COLO829 (cell line): Measurements from ENCODE around the gene MS4A5.
"Not testable (repeated sequence)": the region's sequence is repeated elsewhere in the genome, so short reads cannot be mapped to it uniquely, and the experiment has no call there.

Experiments used
- DNase-seq: peaks from one replicate; pipeline ENCODE4 v3.0.0; 2012; ENCODE audit warnings: low spot score

MS4A5 gene, protein sequence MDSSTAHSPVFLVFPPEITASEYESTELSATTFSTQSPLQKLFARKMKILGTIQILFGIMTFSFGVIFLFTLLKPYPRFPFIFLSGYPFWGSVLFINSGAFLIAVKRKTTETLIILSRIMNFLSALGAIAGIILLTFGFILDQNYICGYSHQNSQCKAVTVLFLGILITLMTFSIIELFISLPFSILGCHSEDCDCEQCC

DNA sequence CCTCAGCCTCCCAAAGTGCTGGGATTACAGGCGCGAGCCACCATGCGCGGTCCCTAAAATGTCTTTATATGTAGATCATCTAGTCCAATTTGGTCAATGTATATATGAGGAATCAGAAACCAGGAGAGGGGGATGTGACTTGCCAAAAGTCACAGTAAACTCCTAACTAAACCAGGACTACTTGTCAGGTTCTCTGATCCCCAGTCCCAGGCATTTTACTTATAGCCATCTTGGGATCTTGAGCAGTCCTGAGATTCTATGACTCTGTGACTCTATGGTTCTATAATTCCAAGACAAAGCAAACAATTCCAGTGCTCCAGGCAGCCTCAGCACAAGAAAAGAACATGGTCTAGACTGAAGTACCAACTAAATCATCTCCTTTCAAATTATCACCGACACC is at the start of gene MS4A5:
TSS of gene MS4A5 (plus strand) at position 301 of the 400 bp plus-strand sequence. CDS start 103 bp downstream, outside the sequence.
- DNase-seq, result no peak

DNA sequence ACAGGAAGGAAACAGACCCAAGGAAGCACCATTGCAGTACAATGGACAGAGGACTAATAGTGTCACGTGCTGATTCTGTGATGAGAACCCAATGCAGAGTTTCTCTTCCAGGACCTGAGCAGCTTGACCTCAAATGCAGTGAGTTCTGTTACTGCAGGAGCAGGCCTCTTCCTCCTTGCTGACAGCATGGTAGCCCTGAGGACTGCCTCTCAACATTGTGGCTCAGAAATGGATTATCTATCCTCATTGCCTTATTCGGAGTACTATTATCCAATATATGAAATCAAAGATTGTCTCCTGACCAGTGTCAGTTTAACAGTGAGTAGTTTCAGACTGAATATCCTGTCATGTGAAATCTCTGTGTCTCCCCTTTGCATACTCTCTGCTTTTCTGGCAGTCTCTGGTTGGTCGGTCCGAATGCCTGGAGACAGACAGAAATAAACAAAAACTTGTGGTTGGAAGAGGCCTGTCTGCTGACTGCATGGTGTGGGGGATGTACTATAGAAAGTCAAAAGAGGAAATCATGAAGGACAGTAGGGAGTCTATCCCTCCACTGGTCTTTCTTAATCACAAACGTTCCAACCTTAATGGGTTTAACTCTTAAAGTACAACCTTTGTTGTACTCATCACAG is 40.0 kb upstream of the MS4A5 start:
- DNase-seq, result peak; percentile 92

DNA sequence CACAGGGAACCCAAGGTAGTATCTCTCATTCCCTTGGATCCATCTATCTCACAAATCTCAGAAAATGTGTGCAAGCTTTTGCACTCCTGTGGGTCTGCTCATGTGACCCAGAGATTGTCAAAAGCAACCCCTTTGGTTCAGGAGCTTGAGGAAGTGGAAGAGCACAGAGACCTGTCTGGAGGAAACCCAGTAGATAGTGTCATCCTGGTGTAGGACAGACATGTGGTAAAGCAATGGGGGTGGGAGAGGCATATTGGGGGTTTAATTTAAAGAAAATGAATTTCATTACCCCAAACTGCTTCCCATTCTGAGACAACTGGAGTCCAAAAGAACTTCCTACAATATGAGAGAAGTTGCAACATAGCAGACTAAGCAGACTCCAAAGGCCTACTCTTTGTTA is 39.0 kb upstream of the MS4A5 start:
- DNase-seq, result no peak

DNA sequence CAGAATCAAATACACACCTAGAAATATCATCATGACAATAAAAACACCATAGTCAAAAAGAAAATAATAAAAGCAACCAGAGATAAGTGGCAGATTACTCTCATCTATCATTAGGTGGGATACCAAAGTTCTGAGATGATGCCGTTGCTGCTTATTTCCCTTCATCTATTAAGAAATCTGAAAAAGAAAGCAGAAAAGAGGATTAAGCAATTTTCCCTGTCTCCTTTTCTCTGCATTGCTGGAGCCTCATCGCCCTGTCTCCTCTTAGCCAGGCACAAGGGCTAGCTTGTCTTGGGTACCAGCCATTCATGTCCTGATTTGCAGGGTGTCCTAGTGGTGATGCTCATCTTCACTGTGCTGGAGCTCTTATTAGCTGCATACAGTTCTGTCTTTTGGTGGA is 37.0 kb upstream of the MS4A5 start:
- no peak for DNase-seq

DNA sequence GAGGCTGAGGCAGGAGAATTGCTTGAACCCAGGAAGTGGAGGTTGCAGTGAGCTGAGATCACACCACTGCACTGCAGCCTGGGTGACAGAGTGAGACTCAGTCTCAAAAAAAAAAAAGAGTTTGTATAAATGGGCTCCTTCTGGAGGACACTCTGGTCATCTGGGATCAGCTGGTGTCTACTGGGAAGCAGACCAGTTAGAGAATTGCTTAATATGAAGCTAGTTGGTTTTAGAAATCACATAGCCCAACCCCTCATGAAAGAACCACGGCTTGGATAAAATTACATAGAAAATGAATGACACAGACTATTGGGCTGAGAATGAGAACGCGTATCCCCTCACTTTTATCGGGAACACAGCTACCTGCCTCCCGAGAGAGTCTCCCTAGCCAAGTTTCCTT is 36.4 kb upstream of the MS4A5 start:
- no peak for DNase-seq

DNA sequence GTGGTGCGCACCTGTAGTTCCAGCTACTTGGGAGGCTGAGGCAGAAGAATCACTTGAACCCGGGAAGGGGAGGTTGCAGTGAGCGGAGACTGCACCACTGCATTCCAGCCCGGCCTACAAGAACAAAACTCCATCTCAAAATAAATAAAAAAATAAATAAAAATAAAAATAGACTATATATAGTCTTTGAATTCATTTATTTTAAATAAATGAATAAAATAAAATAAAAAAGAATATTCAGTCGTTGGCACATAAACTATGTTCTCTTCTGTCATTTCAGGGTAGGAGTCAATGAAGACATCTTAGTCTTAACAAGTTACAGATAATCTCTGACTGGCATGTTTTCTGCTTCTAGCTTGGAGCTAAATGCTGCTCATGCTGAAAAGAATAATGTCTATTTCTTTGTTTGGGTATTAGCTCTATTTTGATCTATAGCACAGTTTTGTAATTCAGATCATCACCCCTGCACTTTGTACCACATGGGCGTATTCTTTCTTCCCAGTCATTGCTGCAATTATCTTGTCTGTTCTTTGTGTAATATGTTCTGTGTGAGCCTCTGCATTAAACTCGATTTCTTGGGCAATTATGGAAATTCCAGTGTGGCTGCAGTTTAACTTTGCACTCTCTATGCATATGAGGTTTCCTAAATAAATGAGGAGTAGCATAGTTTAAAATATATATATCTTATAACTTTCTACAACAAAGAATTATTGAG is 34.5 kb upstream of the MS4A5 start:
- no peak for DNase-seq

DNA sequence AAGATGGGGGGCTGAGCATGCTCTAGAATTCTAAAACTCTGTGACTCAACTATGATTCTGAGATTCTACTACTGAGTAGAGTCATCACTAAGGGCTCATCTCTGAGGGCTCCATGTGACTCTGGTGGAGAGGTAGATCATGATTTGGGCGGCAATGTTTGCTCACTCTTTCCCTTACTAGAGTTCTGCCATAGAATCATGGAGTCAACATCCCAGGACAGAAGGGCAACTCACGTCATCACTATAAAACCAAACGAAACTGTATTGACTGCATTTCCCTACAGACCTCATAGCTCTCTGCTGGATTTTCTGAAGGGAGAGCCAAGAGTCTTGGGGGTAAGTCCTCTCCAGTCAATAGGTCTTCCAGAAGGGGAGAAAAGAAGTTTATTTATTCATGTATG is 33.0 kb upstream of the MS4A5 start, which contains the start of gene MS4A14:
TSS of gene MS4A14 (plus strand) at position 78 of the 400 bp plus-strand sequence. CDS start at position 198, 120 bp downstream.
- DNase-seq, result no peak

DNA sequence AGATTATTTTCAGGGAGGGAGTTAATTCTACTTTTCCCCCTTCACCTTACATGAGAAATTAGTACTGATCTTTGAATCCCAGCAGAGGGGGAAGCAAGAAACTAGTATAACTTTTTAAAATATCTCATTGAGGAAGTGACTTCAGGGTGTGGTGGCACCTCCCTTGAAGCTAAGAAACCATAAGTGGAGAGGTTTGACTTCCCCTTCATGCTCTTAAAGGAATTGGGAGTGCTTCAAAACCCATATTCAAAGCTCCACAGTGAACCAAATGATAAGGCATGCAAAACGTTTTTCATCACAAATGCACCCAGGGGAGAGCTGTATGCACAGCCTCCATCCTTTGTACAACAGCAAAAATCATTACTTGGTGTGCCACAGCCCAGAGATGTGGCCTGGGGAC is 32.6 kb upstream of the MS4A5 start:
- DNase-seq, result no peak

DNA sequence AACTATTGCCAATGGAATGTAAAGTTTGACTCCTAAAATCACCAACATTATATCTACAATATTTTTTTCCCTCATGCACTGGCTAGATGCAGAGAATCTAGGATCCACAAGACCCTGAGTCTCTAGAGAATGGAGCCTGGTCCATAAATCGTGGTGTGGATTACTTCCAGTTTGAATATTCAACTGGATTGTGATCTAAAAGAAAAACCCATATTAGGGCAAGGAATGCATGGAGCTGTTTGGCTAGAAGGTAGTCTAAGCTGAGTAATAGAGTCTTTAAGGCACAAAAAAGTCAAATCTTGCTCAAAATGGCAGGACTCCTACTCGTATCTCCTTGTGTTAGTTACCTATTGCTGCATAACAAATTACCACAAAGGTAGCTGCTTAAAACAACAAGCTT is 9.4 kb upstream of the MS4A5 start:
- no peak for DNase-seq

DNA sequence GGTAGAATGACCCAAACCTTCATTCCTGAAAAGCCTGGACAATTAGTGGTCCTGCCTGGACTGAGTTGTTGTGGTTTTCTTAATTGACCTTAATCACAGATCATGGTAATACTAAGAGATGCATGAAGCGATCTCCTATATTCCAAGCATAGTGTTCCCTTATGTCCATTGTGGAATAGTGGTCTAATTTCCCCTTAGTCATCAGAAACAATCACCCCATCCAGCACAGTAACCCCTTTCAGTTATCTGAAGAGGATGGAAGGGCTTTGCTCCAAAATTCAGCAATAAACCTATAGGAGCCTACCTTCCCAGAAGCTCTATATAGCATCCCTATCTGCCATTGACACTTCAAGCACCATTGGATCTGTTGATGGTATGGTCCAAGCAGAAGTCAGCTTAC is 6.8 kb upstream of the MS4A5 start:
- DNase-seq, result no peak

DNA sequence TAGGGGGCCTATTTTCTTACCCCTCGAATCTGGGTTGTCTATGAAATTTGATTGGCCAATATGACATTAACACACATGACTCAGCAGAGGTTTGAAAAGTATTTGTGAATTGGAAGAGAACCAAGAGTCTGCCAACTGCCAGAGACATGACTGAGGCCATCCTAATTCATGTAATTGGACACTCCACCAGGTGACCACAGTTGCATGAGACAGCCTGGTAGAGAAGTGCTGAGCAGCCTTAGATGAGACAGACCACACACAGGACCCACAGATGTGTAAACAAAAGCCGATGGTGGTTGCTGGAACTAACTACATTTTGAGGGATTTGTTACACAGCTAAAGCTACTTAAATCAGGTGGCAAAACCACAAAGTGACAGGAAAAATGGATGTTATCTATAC is 855 bp upstream of the MS4A5 start:
- no peak for DNase-seq

DNA sequence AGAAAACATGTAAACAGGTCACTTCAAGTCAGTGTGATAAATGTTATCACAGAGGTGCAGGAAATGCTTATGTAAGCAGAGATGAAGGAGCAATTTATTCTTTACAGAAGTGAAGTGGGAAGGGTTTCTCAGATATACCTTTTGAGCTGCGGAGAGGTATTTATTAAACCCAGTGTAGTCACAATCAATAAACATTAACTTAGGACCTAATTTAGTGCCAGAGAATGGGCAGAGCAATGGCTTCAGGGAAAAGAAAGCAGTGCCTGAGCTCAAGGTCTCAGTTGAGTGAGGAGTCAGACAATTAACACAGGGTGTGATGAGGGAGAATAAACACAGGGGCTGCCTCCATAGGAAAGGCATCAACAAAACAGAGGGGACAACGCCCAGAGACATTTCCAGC is 1.9 kb downstream of the MS4A5 start:
- DNase-seq, result no peak

DNA sequence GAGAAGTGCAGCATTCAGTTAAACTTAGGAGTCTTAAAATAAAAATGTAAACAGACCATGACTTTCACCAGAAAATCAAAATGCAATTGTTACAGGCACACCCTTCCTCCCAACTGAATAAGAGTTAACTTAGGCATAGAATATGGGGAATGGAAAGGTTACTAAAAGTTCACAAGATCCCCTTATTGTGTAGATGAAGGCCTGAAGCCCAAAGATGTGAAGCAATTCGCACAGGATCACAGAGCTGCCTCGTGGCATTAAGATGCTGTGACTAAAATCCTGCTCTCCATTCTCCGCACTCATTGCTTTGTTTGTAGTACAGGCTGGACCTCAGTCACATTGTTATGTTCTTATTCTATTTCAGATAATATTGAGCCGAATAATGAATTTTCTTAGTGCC is 4.0 kb downstream of the MS4A5 start:
- no peak for DNase-seq

DNA sequence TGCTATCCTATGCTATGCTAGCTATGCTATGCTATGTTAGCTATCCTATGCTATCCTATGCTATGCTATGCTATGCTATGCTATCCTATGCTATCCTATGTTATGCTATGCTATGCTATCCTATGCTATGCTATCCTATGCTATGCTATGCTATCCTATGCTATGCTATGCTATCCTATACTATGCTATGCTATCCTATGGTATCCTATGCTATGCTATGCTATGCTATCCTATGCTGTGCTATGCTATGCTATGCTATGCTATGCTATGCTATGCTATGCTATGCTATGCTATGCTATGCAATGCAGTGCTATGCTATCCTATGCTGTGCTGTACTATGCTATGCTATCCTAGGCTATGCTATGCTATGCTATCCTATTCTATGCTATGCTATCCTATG is 17.7 kb downstream of the MS4A5 start:
- no peak for DNase-seq

DNA sequence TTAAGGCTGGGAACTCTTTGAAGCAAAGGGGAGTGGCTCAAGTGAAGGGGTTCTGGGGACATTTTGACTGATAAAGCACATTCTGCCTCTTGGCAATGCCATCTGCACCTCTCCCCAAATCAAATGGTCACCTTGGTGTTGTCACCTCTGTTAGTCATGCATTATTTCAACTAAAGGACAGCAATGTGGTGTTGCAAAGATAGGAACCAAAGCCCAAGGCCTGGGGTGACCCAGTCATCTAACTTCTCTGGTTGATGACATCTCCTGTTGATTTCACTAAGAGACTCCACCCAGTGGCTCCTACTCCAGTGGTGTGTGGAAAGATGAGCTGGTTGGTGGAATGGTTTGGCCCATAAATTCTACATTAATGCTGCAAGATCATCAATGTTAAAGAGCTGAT is 18.5 kb downstream of the MS4A5 start:
- DNase-seq, result no peak

DNA sequence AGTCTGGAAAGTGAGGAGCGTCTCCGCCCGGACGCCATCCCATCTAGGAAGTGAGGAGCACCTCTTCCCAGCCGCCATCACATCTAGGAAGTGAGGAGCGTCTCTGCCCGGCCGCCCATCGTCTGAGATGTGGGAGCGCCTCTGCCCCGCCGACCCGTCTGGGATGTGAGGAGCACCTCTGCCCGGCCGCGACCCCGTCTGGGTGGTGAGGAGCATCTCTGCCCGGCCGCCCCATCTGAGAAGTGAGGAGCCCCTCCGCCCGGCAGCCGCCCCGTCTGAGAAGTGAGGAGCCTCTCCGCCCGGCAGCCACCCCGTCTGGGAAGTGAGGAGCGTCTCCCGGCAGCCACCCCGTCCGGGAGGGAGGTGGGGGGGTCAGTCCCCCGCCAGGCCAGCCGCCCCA is 21.8 kb downstream of the MS4A5 start:
- DNase-seq, result not testable (repeated sequence)

DNA sequence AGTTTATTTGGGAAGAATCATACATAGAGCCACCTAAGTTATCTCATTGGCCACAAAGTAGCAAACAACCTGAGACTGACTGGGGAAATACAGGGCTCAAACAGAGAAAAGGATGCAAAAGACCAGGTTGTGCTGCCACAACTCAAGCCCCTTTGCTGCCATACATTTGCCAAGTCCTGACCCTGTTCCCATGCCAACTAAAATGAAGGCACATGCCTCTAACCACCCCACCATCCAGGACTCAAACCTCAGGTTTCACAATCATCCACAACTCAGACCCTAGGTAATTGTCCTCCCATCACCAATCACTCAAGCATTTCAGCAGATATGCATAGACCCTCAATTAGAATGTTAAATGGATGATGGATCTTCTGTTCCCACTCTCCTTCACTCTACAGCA is 24.8 kb downstream of the MS4A5 start:
- DNase-seq, result no peak

DNA sequence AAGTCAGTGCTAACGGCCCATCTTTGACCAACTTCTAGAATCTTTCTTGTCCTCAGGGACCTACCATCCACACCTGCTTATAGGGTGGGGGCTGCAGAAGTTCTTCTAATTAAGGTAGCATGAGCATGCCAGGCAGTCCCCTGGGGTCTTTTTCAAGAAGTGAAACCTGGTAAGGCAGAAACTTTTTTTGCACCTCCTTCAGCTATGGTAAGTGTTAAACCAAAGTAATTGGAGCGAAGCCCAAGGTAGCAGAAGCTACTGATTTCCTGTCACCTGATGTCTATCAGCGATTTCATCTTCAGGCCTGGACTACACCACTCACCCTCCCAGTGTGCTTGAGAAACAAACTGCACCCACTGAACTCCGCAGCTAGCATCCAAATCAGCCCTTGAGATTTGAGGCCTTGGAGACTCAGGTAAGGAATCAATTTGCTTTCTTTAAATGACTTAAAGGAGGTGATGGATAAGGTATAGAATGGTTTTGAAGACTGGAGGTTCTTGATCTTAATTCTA is 26.2 kb downstream of the MS4A5 start, which contains the start of gene MS4A1:
TSS of gene MS4A1 (plus strand) at position 317 of the 512 bp plus-strand sequence. CDS start 6,528 bp downstream, outside the sequence.
- no peak for DNase-seq

DNA sequence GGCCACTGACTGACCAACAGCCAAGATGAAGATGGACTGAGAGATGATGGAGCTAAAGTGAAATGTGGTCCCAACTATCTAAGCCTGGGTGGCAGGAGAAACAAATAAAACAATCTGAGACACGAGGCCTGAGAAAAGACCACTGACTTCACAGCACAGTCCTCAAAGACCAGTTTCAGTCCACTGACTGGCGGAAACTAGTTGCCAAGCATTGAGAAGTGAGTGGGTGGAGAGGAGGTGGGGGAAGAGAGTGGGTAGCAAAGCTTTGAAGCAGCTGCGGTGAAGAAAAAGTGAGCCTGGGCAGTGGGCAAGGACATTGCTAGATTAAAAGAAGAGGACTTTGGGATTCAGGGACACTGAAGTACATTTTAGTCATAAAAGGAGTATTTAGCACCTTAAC is 28.2 kb downstream of the MS4A5 start:
- no peak for DNase-seq

DNA sequence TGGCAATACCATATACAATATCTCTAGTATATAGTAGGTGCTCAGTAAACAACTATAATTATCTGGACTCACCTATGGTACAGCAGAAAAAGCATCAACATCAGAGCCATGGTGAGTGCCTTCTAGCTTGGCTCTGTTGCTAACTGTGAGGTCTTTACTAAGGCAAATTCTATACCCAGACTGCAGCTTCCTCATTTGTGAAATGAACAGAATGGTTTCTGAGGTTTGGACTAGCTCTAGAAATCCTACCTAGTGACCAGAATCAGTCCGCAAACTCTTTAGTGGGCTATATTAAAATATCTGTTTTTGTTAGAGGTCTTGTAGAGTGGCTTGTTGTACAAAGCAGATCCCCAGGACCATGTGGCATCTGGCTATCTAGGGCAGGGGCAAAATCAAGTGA is 30.0 kb downstream of the MS4A5 start:
- no peak for DNase-seq

DNA sequence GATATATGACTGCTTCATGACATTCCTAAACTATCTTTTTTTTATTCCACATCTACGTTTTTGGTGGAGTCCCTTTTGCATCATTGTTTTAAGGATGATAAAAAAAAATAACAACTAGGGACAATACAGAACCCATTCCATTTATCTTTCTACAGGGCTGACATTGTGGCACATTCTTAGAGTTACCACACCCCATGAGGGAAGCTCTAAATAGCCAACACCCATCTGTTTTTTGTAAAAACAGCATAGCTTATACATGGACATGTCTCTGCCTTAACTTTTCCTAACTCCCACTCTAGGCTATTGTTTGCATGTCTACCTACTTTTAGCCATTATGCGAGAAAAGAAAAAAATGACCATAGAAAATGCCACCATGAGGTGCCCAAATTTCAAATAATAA is 39.5 kb downstream of the MS4A5 start:
- DNase-seq, result no peak

DNA sequence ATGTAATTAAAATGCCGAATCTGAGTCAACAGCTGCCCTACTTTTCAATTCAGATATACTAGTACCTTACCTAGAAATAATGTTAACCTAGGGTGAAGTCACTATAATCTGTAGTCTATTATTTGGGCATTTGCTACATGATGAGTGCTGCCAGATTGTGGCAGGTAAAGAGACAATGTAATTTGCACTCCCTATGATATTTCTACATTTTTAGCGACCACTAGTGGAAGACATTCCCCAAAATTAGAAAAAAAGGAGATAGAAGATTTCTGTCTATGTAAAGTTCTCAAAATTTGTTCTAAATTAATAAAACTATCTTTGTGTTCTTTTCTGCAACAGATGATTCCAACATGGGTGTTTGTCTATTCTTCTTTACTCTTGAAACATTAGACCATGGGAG is 40.4 kb downstream of the MS4A5 start:
- DNase-seq, result no peak

DNA sequence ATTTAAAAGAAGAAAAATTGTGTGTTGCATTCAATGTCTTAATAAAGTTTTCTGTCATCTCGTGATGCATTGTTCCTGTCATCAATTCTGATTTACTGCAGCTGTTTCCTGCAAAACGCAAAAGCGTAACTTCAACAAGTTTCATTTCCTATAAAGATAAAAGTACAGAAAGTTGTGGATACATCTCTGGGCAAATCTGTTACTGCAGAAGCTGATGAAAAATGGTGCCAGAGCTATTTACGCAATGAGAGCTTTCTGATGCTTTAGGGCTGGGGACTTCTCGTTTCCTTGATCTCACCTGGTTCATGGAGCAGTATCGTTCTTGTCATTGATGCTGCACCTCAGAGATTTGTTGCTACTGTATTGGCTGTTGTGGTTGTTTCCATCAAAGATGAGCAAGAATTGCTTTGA is 47.7 kb downstream of the MS4A5 start:
- no peak for DNase-seq
